ENCODE measurements around the gene C12orf50. TPM values are rescaled to one million over a fixed set of nuclear protein-coding genes. Genes with fewer than 3 reads are reported as not detected.

C12orf50 gene
- total and polyA plus RNA-seq, 10 of the 15 experiments (the other 5 are each of a cell fraction or from before 2014, with no cell fraction given) = 0.03 to 0.06 TPM; not detected in 8

DNA sequence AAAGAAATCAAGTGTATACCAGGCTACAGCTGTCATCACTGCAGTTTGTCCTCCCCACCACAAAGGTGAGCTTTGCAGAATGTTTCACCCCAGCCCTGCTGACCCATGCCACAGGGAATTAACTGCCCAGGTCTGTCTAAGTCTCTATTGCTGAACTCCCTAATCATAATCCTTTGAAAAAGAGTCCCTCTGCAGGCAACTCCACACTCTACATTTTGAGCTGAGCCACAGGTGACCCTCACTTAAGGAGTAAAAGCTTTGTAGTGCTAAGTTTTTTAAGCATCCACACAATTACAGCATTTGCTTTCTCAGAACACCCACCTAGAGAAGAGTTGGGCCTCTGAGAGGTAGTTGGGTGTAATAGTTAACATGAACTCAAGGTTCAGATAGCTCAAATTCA is 90.0 kb downstream of the C12orf50 start:
- H3K4me3 ChIP-seq = no peak overlapping the region
- no peak overlapping the region for H3K4me2 ChIP-seq (ENCODE audit: control insufficient read depth, insufficient read depth)
- FAIRE-seq = no peak
- H3K36me3 ChIP-seq (ENCODE audit: control insufficient read depth in 2 of 2, insufficient read depth in 2 of 2, low read length in 1 of 2) = no peaks in the 10 kb centered on the region
- H3K9me3 ChIP-seq (replicated peaks; ENCODE audit: control insufficient read depth, insufficient read depth, low read length) = no peaks in the 10 kb centered on the region
- SMC1A ChIA-PET (ENCODE audit: uncharacterized antibody, unreplicated experiment) = interaction anchor here (0.6 kb wide), 1 partner anchor 336 kb away, joined by 3 read pairs; no protein-coding TSS in a partner anchor
- CTCF ChIA-PET = no interaction called here
- no peaks in the 10 kb centered on the region for H3K4me1 ChIP-seq (ENCODE audit: control insufficient read depth, insufficient read depth, low read length)
- H4K20me1 ChIP-seq (ENCODE audit: control insufficient read depth, insufficient read depth) = no peaks in the 10 kb centered on the region
- no peak overlapping the region for H3K9ac ChIP-seq (ENCODE audit: control insufficient read depth, insufficient read depth, low read length)
- in situ Hi-C loops (cut with MboI) = no loop called here
- ATAC-seq = no peak
- H2AFZ ChIP-seq (ENCODE audit: control insufficient read depth, low read depth, low read length) = no peak overlapping the region
- RAD21 ChIA-PET (ENCODE audit: unreplicated experiment) = no interaction called here
- no peaks in the 10 kb centered on the region for H3K27me3 ChIP-seq (replicated peaks in 1 of 2; ENCODE audit: control insufficient read depth in 2 of 2, insufficient read depth in 2 of 2, low read length in 1 of 2)
- H3K79me2 ChIP-seq (ENCODE audit: control insufficient read depth, insufficient read depth, low read length) = no peaks in the 10 kb centered on the region
- BruUV-seq (replicated peaks) = no TSS peak
- H3K27ac ChIP-seq (ENCODE audit: control insufficient read depth, insufficient read depth) = no peak overlapping the region
- intact Hi-C loops (cut with micrococcal nuclease; ENCODE audit: unreplicated experiment) = no loop called here
- no peak for DNase-seq (ENCODE audit: low read depth, low spot score)
- POLR2A ChIA-PET = no interaction called here
- TF ChIP-seq, protein P1, sequence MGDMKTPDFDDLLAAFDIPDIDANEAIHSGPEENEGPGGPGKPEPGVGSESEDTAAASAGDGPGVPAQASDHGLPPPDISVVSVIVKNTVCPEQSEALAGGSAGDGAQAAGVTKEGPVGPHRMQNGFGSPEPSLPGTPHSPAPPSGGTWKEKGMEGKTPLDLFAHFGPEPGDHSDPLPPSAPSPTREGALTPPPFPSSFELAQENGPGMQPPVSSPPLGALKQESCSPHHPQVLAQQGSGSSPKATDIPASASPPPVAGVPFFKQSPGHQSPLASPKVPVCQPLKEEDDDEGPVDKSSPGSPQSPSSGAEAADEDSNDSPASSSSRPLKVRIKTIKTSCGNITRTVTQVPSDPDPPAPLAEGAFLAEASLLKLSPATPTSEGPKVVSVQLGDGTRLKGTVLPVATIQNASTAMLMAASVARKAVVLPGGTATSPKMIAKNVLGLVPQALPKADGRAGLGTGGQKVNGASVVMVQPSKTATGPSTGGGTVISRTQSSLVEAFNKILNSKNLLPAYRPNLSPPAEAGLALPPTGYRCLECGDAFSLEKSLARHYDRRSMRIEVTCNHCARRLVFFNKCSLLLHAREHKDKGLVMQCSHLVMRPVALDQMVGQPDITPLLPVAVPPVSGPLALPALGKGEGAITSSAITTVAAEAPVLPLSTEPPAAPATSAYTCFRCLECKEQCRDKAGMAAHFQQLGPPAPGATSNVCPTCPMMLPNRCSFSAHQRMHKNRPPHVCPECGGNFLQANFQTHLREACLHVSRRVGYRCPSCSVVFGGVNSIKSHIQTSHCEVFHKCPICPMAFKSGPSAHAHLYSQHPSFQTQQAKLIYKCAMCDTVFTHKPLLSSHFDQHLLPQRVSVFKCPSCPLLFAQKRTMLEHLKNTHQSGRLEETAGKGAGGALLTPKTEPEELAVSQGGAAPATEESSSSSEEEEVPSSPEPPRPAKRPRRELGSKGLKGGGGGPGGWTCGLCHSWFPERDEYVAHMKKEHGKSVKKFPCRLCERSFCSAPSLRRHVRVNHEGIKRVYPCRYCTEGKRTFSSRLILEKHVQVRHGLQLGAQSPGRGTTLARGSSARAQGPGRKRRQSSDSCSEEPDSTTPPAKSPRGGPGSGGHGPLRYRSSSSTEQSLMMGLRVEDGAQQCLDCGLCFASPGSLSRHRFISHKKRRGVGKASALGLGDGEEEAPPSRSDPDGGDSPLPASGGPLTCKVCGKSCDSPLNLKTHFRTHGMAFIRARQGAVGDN (IDR thresholded peaks at IDR 0.05) = no peak
- no peak for TF ChIP-seq EP300 (IDR thresholded peaks at IDR 0.05; ENCODE audit: borderline replicate concordance in 1 of 2, control insufficient read depth in 1 of 2, low read depth in 2 of 2, low read length in 2 of 2)
- TF ChIP-seq BCL11A (IDR thresholded peaks at IDR 0.05; ENCODE audit: low read depth, low read length) = no peak
- TF ChIP-seq SUPT20H (IDR thresholded peaks at IDR 0.05; ENCODE audit: borderline replicate concordance, control insufficient read depth, low read depth, low read length) = no peak
- TF ChIP-seq SREBF2 (IDR thresholded peaks at IDR 0.05; ENCODE audit: low read length) = no peak
- TF ChIP-seq, protein P2, sequence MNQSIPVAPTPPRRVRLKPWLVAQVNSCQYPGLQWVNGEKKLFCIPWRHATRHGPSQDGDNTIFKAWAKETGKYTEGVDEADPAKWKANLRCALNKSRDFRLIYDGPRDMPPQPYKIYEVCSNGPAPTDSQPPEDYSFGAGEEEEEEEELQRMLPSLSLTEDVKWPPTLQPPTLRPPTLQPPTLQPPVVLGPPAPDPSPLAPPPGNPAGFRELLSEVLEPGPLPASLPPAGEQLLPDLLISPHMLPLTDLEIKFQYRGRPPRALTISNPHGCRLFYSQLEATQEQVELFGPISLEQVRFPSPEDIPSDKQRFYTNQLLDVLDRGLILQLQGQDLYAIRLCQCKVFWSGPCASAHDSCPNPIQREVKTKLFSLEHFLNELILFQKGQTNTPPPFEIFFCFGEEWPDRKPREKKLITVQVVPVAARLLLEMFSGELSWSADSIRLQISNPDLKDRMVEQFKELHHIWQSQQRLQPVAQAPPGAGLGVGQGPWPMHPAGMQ (IDR thresholded peaks at IDR 0.05; ENCODE audit: borderline replicate concordance) = no peak
- TF ChIP-seq, protein P3, sequence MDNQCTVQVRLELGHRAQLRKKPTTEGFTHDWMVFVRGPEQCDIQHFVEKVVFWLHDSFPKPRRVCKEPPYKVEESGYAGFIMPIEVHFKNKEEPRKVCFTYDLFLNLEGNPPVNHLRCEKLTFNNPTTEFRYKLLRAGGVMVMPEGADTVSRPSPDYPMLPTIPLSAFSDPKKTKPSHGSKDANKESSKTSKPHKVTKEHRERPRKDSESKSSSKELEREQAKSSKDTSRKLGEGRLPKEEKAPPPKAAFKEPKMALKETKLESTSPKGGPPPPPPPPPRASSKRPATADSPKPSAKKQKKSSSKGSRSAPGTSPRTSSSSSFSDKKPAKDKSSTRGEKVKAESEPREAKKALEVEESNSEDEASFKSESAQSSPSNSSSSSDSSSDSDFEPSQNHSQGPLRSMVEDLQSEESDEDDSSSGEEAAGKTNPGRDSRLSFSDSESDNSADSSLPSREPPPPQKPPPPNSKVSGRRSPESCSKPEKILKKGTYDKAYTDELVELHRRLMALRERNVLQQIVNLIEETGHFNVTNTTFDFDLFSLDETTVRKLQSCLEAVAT (IDR thresholded peaks at IDR 0.05) = no peak
- TF ChIP-seq IRF4 (IDR thresholded peaks at IDR 0.05; ENCODE audit: low read depth, low read length) = no peak
- TF ChIP-seq, protein P4, sequence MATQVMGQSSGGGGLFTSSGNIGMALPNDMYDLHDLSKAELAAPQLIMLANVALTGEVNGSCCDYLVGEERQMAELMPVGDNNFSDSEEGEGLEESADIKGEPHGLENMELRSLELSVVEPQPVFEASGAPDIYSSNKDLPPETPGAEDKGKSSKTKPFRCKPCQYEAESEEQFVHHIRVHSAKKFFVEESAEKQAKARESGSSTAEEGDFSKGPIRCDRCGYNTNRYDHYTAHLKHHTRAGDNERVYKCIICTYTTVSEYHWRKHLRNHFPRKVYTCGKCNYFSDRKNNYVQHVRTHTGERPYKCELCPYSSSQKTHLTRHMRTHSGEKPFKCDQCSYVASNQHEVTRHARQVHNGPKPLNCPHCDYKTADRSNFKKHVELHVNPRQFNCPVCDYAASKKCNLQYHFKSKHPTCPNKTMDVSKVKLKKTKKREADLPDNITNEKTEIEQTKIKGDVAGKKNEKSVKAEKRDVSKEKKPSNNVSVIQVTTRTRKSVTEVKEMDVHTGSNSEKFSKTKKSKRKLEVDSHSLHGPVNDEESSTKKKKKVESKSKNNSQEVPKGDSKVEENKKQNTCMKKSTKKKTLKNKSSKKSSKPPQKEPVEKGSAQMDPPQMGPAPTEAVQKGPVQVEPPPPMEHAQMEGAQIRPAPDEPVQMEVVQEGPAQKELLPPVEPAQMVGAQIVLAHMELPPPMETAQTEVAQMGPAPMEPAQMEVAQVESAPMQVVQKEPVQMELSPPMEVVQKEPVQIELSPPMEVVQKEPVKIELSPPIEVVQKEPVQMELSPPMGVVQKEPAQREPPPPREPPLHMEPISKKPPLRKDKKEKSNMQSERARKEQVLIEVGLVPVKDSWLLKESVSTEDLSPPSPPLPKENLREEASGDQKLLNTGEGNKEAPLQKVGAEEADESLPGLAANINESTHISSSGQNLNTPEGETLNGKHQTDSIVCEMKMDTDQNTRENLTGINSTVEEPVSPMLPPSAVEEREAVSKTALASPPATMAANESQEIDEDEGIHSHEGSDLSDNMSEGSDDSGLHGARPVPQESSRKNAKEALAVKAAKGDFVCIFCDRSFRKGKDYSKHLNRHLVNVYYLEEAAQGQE (IDR thresholded peaks at IDR 0.05; ENCODE audit: low read depth, low read length) = no peak
- TF ChIP-seq SIN3A (IDR thresholded peaks at IDR 0.05; ENCODE audit: low read depth, low read length) = no peak
- TF ChIP-seq MYC (IDR thresholded peaks at IDR 0.05; ENCODE audit: insufficient read depth, insufficient read length, insufficient replicate concordance, low read length, severe bottlenecking) = no peak
